Fibroblast of peridontal ligament (primary cell): ENCODE measurements around the gene DERA.
"Not testable (repeated sequence)": the region's sequence is repeated elsewhere in the genome, so short reads cannot be mapped to it uniquely, and the experiment has no call there.

Experiments
- DNase-seq: peaks from one replicate; pipeline ENCODE4 v3.0.0-alpha.2; 2010; ENCODE audit errors: extremely low read depth

Gene DERA

DNA sequence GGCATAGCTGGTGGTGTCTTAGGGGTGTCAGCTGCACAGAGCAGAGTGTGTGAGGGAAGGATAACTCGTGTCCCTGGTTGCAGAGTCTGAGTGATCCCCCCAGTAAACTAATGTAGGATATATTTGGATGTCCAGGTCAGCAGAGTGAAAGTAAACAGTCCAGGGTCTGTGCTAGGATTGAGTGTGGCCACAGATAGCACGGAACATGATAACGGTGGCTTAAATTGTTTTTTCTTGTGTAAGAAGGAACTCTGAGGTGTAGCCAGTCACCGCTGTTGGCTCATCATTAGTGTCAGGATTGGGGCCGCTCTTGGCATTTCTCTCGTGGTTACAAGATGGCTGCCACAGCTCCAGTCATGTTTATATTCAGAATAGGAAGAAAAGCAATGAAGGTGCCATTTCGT, 97.3 kb downstream of the DERA start:
- DNase-seq: no peak

DNA sequence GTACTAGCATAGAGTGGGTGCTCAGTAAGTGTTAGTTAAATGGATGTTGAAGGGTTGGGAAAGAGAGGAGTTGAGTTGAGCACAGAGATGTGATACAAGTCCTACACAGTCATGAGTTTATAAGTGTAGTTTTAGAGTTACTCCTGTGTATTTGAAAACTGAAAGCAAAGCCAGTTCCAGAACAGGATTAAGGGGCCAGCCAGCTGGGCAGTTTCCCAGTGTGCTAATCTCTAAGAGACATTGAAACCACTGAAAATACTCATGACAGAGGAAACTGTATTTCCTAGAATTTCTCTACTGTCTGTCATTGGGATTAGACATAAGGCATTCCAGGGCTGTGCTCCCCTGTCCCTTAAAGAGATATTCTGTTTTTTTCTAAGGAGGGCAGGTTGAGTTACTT, 101.0 kb downstream of the DERA start:
- DNase-seq: peak; percentile 76

DNA sequence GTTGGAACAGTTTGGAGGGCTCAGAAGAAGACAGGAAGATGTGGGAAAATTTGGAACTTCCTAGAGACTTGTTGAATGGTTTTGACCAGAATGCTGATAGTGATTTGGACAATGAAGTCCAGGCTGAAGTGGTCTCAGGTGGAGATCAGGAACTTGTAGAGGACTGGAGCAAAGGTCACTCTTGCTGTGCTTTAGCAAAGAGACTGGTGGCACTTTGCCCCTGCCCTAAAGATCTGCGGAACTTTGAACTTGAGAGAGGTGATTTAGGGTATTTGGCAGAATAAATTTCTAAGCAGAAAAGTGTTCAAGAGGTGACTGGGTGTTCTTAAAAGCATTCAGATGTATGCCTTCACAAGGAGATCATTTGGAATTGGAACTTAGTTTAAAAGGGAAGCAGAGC, 102.6 kb downstream of the DERA start:
- DNase-seq: not testable (repeated sequence)

DNA sequence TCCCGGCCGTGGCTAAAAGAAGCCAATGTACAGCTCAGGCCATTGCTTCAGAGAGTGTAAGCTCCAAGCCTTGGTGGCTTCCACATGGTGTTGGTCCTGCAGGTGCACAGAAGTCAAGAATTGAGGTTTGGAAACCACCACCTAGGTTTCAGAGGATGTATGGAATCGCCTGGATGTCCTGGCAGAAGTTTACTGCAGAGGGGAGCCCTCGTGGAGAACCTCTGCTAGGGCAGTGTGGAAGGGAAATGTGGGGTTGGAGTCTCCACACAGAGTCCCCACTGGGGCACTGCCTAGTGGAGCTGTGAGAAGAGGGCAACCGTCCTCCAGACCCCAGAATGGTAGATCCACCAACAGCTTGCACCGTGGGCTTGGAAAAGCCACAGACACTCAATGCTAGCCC, 103.3 kb downstream of the DERA start:
- not testable (repeated sequence) for DNase-seq

DNA sequence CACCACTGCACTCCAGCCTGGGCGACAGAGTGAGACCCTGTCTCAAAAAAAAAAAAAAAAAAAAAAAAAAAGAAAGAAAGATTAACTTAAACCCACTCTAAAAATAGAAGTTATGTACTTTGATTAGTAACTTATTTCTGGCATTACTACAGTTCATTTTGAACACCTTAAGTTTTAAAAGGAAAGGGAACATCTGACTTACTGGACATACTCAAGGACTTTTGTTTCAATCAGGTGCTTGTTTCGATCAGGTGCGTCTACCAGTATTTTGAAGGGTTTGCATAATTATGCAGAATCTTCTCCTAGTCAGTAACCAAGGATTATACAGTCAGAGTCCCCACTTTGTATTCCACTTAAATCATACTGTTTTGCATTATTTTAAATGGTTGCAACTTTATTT, 105.6 kb downstream of the DERA start:
- no peak for DNase-seq

DNA sequence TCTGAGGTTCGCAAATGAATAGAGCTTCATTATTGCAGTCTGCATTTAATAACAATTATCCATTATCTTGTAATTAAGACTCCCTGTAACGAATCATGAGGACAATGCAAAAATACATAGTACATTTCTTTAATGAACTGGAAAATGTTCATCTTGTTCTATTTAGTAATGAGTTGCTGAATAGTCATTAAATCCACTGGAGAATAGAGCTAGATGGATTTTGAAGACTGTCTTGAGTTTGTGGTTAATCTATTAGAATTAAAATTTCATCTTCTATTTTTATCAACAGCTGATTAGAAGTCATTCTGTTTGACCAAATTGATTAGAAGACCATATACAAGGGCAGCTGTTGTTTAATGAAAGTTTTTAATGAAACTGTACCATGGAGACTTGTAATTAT, 107.2 kb downstream of the DERA start:
- DNase-seq: no peak

DNA sequence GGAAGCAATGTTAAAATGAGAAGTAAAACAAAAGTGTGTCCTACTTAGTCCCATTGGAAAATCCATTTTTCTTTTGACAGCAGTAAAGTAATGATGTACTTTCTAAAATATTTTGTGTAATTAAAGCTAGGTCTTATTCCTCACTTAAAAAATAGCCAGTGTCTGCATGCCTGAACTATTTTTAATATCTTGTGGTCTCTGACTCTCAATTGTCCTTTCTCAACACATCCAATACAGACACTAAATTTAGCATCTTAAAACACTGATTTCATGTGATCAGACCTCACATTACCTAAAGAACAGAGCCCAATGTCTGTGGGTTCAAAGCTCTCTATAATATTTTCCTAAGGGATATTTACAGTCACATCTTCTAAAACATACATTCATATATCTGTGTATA, 108.0 kb downstream of the DERA start:
- DNase-seq: no peak

DNA sequence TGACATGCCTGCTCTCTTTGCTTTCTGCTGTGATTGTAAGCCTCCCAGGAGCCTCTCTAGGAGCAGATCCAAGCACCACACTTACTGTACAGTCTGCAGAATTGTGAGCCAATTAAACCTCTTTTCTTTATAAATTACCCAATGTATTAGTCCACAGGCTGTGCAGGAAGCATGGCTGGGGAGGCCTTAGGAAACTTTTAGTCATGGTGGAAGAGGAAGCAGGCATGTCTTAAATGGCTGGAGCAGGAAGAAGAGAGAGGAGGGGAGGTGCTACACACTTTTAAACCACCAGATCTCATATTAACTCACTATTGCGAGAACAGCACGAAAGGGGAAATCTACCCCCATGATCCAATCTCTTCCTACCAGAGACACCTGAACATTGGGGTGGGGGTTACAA, 108.9 kb downstream of the DERA start:
- DNase-seq: no peak

DNA sequence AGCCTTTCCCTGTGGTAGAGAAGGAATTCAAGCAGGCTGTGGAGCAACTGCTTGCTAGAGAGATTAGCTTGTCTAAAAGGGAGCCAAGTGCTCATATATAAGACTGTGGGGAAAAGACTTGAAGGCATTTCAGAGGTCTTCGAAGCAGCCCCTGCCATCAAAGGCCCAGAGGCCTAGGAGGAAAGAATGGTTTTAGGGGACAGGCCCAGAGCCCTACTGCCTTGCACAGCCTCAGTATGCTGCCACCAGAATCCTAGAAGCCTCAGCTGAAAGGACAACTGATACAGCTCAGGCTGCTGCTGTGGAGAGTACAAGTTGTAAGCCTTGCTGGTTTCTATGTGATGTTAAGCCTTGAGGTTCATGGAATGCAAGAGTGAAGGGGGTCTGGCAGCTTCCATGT, 109.9 kb downstream of the DERA start:
- DNase-seq: no peak

DNA sequence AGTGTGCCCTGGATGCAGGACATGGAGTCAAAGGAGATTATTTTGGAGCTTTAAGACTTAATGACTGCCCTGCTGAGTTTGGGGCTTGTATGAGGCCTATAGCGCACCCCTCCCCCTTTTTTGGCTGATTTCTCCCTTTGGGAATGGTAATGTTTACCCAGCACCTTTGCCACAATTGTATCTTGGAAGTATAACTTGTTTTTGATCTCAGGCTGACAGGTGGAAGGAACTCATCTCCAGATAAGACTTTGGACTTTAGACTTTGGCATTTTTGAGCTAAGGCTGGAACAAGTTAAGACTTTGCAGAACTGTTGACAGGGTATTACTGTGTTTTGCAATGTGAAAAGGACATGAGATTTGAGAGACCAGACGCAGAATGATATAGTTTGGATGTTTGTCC, 110.5 kb downstream of the DERA start:
- no peak for DNase-seq

DNA sequence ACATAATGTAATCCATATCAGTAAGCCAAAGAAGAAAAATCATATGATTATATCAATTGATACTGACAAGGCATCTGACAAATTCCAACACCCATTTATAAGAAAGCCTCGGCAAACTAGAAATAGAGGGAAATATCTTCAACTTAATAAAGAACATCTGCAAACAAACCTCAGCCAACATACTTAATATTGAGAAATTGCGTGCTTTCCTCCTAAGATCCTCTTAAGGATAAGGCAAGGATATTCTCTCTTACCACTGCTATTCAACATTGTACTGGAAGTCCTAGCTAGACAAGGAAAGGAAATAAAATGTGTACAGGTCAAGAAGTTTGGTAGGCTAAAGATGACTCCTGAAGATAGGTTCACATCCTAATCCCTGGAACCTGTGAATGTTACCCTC, 115.9 kb downstream of the DERA start:
- DNase-seq: peak; percentile 71

DNA sequence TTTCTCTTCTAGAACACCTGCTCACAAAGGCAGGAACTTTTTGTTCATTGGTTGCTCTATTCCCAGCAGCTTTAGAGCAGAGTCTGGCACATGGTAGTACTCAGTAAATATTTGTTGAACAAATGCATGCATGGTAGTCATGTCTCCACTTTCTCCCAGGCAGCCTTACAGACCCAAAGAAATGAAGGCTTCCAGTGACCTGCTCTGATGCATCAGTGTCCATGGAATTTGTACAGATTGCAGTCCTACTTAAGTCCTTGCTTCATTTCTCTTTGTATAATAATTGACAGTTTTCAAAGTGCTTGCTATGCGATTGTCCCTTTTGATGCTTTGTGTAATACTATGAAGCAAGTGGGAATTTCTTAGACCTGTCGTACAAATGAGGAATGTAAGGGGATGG, 119.6 kb downstream of the DERA start:
- no peak for DNase-seq

DNA sequence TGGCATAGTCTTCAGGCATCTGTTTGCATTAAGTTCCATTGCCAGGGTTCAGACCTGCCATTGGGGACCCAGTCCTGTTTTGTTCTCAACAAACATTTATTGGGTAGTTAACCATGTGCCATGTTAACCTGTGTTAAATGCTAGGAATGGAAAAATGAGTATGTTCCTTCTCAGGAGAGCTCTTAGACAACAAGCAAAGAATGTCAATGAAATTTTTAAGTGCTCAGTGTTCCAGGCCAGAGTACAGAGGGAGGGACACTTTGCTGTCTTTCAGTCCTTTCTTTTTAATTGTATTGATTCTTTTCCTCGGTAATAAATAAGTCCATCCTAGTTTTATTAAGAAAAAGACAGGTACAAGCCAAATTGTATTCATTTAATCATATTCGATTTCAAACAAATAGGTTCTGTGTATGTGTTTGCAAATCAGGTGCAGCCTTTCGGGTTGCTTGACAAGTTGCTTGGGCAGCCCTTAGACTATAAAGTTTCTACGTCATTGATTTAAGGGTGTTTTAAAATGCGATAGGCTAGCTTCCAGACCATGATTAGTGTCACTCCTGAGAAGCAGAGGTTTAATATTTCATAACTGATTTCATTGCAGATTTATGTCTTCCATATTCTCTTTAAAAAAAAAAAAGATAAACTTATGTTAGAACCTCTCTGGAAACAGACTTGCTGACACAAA, 123.1 kb downstream of the DERA start:
- DNase-seq: no peak

DNA sequence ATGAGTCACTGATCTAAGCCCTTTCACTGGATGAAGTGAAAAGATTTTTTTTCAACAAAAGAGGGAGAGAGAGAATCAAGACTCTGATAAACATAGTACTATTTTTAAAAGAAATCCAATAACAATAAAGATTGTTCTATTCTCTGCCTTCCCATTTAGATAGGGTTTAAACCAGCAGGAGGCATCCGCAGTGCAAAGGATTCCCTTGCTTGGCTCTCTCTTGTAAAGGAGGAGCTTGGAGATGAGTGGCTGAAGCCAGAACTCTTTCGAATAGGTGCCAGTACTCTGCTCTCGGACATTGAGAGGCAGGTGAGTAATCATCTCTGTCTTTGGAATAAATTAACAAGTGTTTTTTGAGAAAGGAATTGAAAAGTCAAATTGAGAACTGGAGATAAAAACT, 124.9 kb downstream of the DERA start:
- DNase-seq: no peak

DNA sequence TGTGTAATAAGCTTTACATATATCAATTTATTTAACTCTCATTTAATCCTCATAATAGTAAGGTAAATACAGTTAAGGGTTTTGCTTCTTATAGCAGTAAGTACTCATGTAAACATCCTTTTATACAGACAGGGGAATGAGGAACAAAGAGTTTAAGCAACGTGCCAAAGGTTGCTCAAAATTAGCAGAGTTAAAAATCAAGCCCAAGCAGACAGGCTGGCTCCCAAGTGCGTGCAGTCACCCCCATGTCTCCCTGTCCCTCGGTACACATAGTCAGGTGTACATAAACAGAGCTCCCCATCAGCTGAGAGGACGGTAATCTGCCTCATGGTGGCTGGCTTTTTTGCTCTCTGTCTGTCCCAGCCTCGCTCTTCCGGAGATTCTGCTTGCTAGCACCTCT, 126.4 kb downstream of the DERA start:
- DNase-seq: no peak

DNA sequence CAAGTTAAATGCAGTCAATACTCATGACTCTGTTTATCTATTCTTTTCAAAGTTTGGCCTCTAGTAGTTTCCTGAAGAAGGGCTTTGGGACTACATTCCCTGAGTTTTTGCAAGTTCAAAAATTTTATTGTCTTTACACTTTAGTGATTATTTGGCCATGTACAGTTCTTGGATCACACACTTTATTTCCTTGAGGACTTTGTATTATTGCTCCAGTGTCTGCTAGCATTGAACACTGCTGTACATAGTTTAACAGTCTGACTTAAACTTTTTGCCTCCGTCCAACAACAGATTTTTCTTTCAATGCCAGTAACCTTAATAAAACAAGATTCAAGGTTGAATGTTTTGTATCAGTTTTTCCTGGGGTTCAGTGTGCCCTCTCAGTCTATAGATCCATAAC, 132.3 kb downstream of the DERA start:
- no peak for DNase-seq

DNA sequence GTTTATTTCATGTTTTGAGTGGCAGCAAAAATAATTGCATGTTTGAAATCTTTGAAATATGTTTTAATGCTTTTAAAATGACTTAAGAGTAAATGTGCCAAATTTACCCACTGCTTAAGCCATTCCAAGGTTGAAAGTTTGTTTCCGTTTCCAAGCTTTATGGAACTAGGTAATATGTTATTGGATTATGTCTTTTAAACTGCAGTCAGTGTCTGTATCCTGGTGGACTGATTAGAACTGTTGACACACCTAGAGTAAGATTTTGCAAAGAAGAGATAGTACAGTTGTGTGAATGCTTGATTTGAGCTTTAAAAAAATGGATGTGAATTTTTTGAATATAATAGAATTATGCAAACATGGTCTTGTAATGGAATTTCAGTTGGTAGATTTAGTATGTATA, 135.1 kb downstream of the DERA start:
- DNase-seq: no peak

DNA sequence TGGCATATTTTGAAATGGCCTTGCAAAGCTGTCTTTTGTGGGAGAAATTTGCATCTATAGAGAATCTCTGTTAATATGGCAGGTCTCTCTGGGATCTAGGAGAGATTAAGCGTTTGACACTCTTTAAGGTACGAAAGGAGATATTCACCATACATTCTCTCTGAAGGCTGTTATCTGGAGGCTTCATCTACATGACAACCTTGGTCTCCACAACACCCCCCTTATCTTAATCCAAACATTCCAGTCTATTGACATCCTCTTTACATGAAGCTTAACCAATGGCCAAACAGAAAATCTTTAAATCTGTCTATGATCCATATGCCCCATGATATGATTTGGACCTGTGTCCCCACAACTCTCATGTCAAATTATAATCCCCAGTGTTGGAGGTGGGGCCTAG, 137.4 kb downstream of the DERA start:
- DNase-seq: no peak

DNA sequence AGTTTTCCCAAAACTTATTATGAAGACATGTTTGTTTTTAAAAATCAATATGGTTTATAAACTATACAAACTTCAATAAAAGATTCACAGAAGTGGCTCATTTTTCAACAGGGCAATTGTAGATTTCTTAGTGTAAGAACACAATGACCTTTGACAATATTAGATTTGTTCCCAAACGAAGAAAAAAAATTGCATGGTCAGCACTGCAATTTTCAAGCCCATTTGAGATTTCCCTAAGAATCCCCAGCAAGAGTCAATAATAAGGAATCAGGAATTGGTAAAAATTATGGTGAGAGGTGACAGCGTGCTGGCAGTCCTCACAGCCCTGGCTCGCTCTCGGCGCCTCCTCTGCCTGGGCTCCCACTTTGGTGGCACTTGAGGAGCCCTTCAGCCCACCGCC, 145.8 kb downstream of the DERA start:
- no peak for DNase-seq

DNA sequence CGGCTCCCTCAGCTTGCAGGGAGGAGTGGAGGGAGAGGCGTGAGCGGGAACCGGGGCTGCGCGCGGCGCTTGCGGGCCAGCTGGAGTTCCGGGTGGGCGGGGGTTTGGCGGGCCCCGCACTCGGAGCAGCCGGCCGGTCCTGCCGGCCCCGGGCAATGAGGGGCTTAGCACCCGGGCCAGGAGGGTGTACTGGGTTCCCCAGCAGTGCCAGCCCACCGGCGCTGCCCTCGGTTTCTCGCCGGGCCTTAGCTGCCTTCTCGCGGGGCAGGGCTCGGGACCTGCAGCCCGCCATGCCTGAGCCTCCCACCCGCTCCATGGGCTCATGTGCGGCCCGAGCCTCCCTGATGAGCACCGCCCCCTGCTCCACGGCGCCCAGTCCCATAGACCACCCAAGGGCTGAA, 146.2 kb downstream of the DERA start:
- DNase-seq: not testable (repeated sequence)

DNA sequence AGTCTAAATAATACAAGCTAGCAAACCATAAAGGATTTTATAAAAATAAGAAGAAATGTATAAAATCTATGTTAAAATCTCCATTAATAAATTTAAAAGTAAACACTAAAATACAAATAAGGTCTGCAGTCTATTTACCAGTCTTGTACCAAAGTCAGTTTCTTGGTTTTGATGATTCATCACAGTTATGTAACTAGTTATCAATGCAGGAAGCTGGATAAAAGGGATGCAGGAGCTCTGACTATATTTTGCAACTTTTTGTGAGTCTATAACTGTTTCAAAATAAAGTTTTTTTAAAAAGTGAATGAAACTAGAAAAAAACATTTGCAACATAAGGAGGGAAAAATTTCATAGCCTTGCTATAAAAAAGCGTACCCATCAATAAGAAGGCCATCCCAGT, 151.5 kb downstream of the DERA start:
- DNase-seq: peak; percentile 15

DNA sequence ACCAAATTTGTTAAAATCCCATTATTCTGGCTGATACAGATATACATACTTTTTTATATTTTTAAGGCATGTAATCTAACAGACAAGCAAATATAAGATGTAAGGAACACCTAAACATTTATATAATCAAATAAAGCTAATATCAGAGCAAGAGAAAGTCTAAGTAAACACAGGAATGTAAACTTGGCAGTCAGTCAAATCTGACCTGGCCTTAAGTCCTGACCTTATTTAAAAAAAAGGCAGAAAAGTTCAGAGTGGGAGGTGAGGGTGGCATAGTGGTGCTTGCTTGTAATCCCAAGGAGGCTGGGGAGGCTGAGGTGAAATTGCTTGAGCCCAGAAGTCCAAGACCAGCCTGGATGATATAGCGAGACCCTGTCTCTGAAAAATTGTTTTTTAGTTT, 152.6 kb downstream of the DERA start:
- no peak for DNase-seq

DNA sequence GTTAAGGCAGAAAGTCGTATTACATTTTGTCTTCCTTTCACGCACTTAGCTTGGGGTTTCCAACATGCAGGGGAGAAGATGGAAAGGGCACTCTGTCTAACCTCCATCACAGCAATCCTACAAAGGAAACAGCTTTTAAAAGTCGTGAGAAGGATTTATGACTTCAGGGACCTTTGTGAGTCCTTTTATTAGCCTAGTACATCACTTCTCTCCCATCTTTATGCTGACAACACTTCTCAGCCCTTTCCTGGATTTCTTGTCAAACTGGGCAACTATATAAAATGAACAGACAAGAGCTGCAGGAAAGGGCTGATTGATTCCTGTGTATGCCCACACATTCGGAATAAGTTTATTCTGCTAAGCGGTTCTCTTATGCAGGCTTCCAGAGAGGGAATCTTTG, 159.0 kb downstream of the DERA start:
- no peak for DNase-seq

DNA sequence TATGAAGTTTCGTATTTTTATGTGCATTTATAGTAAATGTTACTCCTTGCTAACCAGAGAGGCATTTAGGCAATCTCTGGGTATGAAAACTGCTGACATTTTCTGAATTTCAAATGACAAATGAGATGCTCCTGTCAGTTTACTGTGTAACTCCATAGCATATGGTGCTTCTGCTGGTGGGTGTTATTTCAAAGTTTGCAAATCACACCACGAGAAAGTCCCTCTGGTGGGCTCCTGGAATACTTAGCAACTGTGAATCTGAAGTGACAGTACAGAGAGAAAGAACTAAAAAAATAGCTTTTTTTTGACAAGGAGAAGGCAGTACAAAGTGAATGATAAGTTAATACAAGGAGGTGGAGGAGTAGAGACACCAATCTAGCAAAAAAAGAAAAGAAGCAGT, 161.5 kb downstream of the DERA start:
- DNase-seq: no peak

DNA sequence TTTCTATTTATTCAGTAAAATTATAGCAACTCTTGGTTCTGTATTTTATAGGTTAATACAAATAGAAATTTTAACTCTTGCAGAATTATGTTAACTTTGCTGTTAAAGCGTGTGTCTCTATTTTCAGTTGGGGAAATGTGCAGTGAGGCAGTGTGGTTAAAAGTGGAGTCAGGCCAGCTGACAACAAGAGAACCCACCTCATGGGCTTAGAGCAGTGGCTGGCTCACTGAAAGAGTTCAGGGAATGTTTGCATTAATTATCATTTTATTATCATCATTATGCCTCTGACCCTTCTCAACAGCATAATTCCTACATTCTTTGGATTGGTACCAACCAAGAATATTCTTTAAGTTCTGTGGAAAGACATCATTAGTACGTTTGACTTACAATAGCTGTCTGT, 163.8 kb downstream of the DERA start:
- DNase-seq: no peak
